ENCODE measurements around the gene GMPR2. TPM values are rescaled to one million over a fixed set of nuclear protein-coding genes. Genes with fewer than 3 reads are reported as not detected.
A peak's percentile ranks its signal among the peaks of the same experiment; 100 is the strongest.
"Not testable (repeated sequence)": the region's sequence is repeated elsewhere in the genome, so short reads cannot be mapped to it uniquely, and the experiment has no call there.

GMPR2 gene
- polyA plus RNA-seq, 1 donor = 121 TPM

GRCh38 chr14:24196071-24197055, 36.4 kb upstream of the GMPR2 start:
- peak; percentile 5 for DNase-seq

DNA sequence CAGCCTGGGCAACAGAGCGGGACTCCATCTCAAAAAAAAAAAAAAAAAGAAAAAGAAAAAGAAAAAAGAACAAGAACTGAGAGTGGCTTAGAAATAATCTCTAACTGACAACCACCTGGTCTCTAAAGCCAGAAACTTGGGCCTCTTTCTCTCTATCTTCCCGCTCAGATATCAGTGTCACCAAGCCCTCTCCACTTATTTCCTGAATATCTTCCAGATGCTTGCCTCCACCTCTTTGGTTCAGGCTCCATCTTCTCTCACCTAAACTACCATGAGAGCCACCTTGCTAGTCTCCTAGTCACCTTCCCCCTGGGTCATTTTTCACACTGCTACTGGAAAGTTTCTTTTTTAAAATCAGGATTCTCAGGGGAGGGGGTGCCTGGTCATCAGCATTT, 35.7 kb upstream of the GMPR2 start:
- no peak for DNase-seq

DNA sequence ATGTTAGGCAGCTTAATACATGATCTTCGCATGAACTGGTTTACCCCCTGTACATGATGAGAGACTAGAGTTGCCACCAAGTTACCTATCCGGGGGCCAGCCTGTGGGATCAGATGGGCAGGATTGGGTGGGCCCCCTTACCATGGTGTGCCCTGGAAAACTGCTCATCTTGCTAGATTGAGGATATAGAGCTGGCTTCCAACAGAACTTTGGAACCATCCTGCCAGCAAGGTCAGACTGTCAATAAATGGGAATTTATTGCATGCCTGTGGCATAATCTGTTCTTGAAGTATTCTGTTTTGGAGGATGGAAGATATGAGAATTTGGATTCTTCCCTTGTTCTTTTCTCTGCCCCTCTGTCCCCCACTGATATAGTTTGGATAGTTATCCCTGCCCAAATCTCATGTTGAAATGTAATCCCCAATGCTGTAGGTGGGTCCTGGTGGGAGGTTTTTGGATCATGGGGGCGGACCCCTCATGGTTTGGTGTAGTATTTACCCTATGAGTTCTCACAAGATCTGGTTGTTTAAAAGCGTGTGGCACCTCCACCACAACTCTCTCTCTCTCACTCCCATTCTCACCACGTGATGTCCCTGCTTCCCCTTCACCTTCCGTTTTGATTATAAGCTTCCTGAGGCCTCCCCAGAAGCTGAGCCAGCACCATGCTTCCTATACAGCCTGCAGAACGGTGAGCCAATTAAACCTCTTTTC, 33.8 kb upstream of the GMPR2 start:
- DNase-seq = no peak

DNA sequence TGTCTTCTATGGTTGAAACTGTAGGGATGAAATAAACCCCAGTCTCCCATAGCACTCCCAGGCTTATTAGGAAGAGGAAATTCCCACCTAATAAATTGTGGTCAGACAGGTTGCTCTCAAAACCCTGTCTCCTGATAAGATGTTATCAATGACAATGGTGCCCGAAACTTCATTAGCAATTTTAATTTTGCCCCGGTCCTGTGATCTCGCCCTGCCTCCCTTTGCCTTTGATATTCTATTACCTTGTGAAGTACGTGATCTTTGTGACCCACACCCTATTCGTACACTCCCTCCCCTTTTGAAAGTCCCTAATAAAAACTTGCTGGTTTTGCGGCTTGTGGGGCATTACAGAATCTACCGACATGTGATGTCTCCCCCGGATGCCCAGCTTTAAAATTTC, 30.2 kb upstream of the GMPR2 start:
- not testable (repeated sequence) for DNase-seq

DNA sequence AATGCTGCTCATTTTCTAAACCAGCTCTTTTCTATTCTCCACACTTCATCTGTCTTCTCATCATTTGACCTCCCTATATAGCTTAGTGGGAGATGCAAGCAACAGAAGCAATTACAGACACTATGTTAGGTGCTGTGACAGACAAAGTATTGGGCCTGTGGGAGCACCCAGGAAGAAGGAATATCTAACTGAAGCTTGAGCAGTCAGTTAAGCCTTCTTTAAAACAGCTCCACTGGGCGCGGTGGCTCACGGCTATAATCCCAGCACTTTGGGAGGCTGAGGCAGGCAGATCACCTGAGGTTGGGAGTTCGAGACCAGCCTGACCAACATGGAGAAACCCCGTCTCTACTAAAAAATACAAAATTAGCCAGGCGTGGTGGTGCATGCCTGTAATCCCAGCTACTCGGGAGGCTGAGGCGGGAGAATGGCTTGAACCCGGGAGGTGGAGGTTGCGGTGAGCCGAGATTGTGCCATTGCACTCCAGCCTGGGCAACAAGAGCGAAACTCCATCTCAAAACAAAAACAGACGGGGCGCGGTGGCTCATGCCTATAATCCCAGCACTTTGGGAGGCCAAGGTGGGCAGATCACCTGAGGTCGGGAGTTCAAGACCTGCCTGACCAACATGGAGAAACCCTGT, 29.4 kb upstream of the GMPR2 start:
- DNase-seq = not testable (repeated sequence)

DNA sequence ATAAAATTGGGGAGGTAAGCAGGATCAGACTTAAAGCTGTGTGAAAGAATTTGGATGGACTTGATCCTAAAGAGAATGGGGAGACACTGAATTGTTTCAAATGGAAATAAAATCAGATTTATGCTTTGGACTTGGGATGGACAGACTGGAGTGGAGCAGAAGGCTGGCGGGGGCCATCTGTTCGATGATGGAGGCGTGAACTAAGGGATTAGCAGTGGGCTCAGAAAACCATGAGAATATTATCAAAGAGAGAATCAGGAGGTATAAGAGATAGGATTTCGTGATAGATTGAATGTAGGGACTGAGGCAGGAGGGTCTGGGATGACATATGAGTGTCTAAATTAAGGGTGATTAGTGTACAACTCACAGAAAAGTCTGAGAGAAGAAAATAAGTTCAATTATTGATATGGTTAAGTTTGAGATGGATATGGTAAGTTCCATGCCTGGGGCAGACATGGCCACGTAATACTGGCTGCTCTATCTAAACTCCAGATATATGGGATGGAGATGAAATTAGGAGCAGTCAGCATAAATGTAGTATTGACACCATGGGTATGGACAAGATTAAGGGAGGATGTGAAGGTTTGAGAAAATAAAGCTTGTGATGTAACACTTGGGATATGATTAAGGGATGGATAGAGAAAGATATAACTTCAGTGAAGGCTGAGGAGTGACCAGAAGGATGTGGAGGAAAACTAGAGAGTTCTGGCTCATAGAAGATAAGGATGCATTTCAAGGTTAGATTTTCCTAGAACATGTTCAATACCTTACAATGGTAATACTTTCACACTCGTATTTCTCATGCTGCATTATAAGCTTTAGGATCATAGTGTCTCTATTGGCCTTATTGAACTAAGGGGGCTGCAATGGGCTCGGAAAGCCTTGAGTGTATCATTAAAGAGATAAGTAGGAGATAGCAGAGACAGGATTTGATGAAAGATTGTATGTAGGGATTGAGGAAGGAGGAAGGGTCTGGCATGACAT, 28.3 kb upstream of the GMPR2 start:
- no peak for DNase-seq

DNA sequence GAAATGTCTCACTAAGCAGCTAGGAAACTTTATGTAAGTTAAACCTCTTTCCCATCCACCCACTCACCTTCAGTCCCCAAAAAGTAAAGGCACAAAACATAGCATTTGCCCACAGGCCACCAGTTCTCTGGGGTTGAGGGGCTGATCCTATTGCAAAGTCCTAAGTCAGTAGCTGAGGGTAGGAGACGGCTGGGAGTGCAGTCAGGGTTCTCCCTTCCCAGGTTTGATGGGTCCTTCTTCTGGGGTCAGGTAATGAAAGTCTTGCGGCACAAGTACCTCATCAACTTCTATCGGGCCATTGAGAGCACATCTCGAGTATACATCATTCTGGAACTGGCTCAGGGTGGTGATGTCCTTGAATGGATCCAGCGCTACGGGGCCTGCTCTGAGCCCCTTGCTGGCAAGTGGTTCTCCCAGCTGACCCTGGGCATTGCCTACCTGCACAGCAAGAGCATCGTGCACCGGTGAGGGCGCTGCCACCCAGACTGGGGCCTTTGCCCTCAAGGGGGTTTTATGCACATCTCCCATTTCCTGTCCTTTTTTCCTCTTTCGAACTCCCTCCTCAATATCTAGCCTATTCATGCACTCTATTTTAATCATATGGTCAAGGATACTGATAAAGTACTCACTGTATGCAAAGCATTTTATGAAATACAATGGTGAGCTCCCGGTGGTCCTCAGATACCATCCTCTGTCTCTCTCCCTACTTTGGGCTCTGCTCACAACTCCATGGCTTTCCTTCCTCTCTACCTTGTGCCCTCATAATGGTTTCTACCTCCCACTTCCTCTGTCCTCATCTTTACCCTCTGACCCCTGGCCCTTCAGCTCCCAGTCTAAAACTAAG, 26.2 kb upstream of the GMPR2 start:
- no peak for DNase-seq

DNA sequence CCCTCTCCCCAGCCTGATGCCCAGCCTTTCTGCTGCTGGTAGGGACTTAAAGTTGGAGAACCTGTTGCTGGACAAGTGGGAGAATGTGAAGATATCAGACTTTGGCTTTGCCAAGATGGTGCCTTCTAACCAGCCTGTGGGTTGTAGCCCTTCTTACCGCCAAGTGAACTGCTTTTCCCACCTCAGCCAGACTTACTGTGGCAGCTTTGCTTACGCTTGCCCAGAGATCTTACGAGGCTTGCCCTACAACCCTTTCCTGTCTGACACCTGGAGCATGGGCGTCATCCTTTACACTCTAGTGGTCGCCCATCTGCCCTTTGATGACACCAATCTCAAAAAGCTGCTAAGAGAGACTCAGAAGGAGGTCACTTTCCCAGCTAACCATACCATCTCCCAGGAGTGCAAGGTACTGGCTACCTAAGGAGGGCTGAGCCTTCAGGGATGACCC, 25.6 kb upstream of the GMPR2 start:
- DNase-seq = no peak

DNA sequence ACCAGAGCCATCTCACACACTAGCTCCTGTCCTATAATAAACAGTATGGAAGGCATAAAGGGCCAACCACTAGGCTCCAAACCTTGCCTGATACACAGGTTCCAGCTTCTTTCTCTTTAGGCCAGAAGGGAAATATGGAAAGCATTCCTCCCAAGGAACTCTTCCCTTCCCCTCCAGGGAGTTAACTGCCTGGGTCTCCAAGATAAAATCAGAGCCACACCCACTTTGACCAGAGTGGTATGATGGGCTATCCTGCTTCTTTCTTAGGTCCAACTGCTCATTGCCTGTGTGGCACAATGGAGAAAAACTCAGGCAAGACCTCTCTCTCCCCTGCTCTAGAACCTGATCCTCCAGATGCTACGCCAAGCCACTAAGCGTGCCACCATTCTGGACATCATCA, 25.1 kb upstream of the GMPR2 start:
- no peak for DNase-seq

DNA sequence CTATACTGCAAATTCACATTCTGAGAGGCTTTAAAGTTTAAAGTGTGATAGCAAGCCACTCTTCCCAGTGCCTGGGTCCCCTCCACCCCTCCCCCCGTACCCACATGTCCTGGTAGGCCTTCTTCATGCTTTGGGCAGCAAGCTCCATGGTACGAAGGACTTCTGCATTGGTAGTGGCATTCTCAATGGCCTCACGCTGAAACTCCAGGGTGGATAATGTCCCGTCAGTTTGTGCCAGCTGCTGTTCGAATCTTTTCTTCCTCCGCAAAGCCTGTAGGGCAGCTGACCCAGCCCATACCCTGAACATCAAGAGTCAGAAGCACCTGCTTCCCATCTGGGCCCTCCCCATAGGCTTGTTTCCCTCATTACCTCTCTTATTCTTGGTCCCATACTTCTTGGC, 21.4 kb upstream of the GMPR2 start:
- no peak for DNase-seq

DNA sequence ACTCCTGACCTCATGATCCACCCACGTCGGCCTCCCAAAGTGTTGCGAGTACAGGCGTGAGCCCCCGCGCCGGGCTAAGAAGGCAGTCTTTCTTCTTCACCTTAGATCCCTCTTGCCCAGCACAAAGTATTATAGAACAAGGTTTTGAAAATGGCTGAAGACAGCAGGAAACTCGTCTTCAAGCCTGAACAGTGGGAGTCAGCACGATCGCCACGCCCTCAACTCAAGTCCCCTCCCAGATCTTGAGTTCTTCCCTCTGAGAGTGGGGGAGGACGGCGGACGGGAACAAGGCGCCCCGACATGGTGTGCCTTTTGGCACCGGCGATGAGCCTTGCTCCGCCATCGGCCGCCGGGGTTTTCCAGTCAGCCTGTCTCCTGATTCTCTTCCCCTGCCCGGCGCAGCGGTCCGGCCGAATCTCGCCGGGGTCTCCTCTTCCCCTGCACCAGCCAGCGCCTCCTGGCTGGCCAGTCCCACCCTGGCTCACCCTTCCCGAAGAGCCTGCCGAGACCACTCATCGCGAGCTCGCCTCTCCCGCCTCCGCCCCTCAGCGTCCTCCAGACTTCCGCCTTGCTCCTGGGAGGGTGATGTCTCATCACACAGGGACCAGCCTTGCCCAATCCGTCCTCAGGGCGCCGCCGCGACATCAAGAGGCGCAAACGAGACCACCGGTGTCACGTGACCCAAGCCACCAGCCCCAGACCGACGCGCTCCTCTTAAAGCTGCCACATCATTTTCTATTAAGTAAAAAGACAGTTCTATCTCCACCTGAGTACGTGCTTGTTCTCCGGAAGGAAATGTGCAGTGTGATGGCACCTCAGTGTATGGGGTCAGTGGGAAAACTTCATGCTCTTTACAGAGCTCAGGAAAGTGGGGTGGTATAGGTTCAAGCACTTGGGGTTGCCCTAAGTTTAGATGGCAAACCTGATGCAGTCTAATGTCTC, 19.5 kb upstream of the GMPR2 start, which contains the start of gene CHMP4A:
TSS of gene CHMP4A (minus strand) at position 565 of the 942 bp plus-strand sequence. CDS start at position 516, 49 bp downstream.
- peak; percentile 97 for DNase-seq

DNA sequence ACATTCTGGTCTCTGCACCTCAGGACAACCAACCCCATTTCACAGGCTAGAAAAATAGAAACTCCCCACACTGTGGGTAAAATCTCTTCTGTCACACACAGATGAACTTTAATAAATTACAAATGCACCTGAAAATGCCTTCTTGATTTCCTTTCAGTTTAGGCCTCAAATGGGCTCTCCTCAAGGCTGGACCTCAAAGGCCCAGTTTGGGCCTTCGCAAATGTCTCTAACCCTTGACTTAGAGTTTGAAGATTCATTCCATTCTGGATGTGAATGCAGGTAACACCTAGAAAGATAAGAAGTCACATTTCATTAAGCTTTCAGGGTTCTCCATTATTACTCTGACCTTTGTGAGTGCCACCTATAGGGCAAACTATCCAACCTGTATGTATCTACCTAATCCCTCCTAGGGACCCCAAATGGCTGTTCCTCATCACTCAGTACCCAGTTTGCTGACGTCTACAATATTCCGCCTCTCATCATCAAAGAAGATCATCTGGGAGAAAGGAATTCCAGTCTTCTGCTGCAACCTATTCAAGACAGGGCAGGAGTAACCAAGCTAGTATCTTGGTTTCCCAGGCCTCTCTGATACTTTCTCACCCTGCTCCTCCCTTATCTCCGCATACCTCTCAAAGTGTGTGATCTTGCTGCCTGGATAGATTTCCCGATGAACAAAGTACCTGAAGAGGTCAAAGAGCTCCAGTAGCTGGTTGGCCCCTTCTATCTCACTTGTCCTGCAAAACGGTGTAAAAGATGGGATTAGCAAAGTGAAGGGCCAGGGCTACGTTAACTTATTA, 18.7 kb upstream of the GMPR2 start:
- no peak for DNase-seq

DNA sequence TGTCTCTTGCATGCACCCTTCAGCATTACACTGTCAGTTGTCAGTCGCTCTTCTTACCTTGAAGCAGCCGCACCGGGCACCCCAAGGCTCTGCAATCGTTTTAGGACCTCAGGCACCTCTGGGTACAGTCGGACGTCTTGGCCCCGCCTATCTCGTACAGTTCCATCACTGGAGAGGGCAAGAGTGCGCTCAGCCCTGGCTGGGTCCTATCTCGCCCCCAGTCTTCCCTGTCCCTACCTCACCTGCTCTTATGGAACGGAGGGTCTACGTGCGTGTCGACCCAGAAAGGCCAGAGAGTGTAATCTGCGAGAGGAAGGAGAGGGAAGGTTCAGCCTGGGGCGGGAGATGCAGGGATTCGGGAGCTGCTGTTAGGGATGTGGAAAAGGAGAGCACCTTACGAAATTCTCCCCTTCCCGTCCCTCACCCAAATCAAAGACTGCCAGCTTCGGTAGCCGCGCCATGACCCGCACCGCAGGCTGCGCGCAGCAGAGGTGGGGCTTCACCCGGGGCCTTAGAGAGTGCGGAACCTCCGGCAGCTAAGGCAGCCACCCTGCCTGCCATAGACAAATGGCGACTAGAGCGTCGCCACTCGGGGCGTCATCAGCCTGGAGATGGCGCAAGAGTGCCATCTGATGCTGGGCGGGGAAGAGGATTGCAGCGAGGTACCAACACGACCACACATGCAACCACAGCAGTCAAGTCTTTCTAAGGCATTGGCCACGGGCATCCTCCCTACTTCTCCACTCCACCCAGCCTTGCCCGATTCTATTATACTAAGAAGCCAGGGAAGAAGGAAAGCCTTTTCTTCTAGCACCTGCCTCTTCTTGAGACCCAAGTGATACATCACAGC, 17.0 kb upstream of the GMPR2 start, which contains the start of gene MDP1:
TSS of gene MDP1 (minus strand) at position 572 of the 850 bp plus-strand sequence. CDS start at position 461, 111 bp downstream.
- DNase-seq = peak; percentile 87

GRCh38 chr14:24216345-24216699, 16.4 kb upstream of the GMPR2 start:
- no peak for DNase-seq

DNA sequence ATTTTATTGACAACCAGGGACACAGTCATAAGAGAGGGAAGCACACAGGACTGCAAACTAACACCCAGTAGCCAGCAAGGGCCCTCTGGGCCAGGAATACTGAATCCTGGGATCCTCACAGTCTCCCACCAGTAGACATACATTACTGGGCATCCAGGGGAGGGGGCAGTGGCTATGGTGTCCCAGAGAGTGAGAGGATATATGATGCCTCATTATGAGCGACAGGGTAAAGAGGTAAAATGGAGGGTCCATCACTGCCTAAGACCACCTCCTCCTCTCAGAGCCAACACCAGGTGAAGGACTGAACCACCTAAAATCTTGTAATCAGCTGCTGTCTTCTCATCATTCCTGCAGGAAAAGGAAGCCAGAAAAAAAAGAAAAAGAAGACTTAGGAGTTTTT, 15.9 kb upstream of the GMPR2 start:
- not testable (repeated sequence) for DNase-seq

DNA sequence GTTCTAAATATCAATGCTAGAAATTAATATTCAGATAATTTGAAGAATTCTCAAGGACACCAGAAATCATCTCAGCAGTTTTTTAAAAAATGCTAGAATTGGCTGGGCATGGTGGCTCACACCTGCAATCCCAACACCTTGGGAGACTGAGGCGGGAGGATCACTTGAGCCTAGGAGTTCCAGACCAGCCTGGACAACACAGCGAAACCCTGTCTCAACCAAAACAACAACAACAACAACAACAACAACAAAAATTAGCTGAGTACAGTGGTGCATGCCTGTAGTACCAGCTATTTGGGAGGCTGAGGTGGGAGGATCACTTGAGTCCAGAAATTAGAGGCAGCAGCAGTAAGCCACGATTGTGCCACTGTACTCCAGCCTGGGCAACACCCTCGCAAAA, 13.6 kb upstream of the GMPR2 start:
- no peak for DNase-seq

GRCh38 chr14:24219521-24219920, 13.2 kb upstream of the GMPR2 start:
- no peak for DNase-seq

All from left kidney (tissue), 2 donors.